ENCODE data around the gene APEX1. TPM values are rescaled to one million over a fixed set of nuclear protein-coding genes. Genes with fewer than 3 reads are reported as not detected.

Gene APEX1
- total RNA-seq, 6 experiments from 2014 or later: 50.2 to 87.0 (median 59.8) TPM

DNA sequence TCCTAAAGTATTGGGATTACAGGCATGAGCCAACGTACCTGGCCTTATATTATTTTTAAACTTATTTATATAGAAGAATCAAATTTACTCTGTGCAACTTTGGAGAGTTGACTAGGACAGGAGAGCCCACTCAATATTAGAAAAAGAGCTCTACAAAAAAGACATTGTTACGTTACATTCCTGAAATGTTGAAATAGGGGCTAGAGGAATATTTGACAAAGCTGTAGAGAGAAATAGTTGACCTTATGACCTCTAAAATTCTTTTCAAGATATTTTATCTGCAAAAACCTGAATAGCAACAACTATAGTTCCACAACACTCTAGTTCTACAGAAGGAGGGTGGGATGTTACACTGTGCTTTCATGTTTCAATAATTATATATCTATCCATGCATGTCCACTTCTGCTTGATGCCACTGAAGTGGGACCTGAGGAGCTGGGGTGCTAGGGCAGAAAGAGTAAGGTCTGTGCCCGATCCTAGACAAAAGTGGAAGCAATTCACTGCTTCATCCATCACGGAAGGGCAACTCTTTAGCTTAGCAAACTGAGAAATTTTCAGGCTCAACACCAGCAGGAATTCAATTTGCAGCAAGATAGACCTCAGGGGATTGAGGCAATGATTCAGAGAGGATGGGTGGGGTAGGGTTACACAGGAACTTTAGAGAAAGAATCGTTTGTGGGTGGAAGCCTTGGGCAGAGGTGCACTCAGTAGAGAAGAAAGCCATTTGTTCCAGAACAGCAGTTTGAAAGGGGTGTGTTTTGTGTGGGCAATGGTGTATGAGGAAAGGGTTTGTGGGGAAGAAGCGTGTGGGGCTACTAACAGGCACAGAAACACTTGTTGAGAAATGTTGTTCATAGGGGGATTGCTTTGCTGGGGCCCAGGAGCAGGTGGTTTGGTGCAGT lies 34.3 kb downstream of the APEX1 start:
- H3K27ac ChIP-seq: no peak overlapping the region
- intact Hi-C loops (cut with DNase I): no loop called here
- TF ChIP-seq, protein P1, sequence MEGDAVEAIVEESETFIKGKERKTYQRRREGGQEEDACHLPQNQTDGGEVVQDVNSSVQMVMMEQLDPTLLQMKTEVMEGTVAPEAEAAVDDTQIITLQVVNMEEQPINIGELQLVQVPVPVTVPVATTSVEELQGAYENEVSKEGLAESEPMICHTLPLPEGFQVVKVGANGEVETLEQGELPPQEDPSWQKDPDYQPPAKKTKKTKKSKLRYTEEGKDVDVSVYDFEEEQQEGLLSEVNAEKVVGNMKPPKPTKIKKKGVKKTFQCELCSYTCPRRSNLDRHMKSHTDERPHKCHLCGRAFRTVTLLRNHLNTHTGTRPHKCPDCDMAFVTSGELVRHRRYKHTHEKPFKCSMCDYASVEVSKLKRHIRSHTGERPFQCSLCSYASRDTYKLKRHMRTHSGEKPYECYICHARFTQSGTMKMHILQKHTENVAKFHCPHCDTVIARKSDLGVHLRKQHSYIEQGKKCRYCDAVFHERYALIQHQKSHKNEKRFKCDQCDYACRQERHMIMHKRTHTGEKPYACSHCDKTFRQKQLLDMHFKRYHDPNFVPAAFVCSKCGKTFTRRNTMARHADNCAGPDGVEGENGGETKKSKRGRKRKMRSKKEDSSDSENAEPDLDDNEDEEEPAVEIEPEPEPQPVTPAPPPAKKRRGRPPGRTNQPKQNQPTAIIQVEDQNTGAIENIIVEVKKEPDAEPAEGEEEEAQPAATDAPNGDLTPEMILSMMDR (IDR thresholded peaks at IDR 0.05): no peak
- TF ChIP-seq POLR2A (IDR thresholded peaks at IDR 0.05): no peak

DNA sequence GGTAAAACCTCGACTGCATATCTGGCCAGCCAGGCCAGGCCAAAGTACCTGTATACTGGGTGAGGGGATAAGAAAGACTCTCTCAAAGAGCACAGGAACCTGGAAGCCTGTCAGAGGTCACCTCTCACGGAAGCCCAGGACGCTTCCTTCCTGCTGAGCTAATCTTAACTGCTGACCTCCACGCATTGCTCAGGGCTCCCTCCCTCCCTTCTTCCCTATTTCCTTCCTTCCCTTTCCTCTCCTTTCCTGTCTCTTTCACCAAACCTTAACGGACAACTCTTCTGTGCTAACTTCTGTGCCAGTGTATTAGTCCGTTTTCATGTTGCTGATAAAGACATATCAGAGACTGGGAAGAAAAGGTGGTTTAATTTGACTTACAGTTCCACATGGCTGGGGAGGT lies 35.5 kb downstream of the APEX1 start:
- intact Hi-C loops (cut with DNase I): no loop called here
- Histone ChIP-seq H3K36me3 (no peaks in the 10 kb centered on the region), H3K27me3 (no peaks in the 10 kb centered on the region), H3K4me1 (no peaks in the 10 kb centered on the region), H3K4me3 (no peak overlapping the region), H3K27ac (no peak overlapping the region), H3K9me3 (no peaks in the 10 kb centered on the region)
- TF ChIP-seq, protein P1 (IDR thresholded peaks at IDR 0.05): no peak
- no peak for TF ChIP-seq POLR2A (IDR thresholded peaks at IDR 0.05)
- ATAC-seq (no peak), DNase-seq (no peak)
- 30% methylated on average over 6 of the region's 6 CpGs for WGBS (ENCODE audit: insufficient coverage, low coverage, low lambda C conversion rate, missing lambda C conversion rate)

More for the DNA sequence above, 34.3 kb downstream of the APEX1 start:
- Histone ChIP-seq H3K4me3 (no peak overlapping the region), H3K9me3 (no peaks in the 10 kb centered on the region), H3K4me1 (no peaks in the 10 kb centered on the region), H3K27me3 (no peaks in the 10 kb centered on the region), H3K36me3 (no peaks in the 10 kb centered on the region)
- ATAC-seq (no peak), DNase-seq (no peak)
- WGBS (ENCODE audit: insufficient coverage, low coverage, low lambda C conversion rate, missing lambda C conversion rate): 45% methylated on average over 6 of the region's 6 CpGs

DNA sequence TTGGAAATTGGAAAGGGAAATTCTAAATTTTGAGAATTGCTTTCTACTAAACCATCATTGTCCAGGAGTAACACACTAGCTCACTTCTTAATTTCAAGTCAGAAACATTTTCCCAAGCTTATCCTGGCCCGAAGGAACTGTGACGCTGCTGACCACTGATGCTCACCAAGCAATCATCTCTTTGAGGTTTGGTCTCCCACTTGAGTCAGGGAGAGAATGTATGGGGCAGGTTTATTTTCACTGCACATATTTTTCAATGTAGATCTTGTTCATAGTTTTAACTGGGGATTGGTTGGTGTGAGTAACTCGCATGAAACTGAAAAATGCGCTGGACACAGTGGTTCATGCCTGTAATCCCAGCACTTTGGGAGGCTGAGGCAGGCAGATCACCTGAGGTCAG lies 37.5 kb downstream of the APEX1 start:
- Histone ChIP-seq H3K4me3 (no peak overlapping the region), H3K9me3 (no peaks in the 10 kb centered on the region), H3K27me3 (no peaks in the 10 kb centered on the region), H3K27ac (no peak overlapping the region), H3K4me1 (no peaks in the 10 kb centered on the region), H3K36me3 (no peaks in the 10 kb centered on the region)
- 85% methylated on average over 4 of the region's 4 CpGs for WGBS (ENCODE audit: insufficient coverage, low coverage, low lambda C conversion rate, missing lambda C conversion rate)
- TF ChIP-seq, protein P1 (IDR thresholded peaks at IDR 0.05): no peak
- no peak for TF ChIP-seq POLR2A (IDR thresholded peaks at IDR 0.05)
- ATAC-seq (no peak), DNase-seq (no peak)
- intact Hi-C loops (cut with DNase I): no loop called here

DNA sequence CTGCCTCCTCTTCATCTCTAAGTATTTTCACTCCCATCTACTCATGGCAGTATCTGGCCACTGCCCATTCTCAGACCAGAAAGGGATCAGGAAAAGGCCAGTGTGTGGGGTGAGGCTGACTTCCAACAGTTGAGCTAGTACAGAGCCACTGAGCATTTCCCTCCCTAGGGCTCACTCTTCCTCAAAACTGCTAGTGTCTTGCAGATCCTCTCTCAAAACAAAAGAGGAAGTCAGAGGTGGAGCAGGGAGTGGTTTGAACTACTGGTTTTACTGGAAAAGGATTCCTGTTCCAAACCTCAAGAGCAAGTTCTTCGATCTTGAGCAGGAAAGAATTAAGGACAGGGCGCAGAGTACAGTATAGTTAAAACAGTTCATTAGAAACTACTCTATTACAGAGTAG lies 38.6 kb downstream of the APEX1 start:
- ATAC-seq (peak; percentile 32 to 73 (median 62)), DNase-seq (no peak)
- TF ChIP-seq POLR2A (IDR thresholded peaks at IDR 0.05): no peak
- TF ChIP-seq, protein P1 (IDR thresholded peaks at IDR 0.05): no peak
- no peak overlapping the region for H3K27ac ChIP-seq
- no peaks in the 10 kb centered on the region for H3K4me1 ChIP-seq
- H3K4me3 ChIP-seq: no peak overlapping the region
- H3K9me3 ChIP-seq: no peaks in the 10 kb centered on the region
- H3K27me3 ChIP-seq: no peaks in the 10 kb centered on the region
- H3K36me3 ChIP-seq: no peaks in the 10 kb centered on the region
- intact Hi-C loops (cut with DNase I): no loop called here
- WGBS (ENCODE audit: insufficient coverage, low coverage, low lambda C conversion rate, missing lambda C conversion rate): 43% methylated on average over 2 of the region's 2 CpGs

All from right lobe of liver (tissue), 6 donors.